HFFc6 (cell line): ENCODE results near the gene RBM26. TPM values are rescaled to one million over a fixed set of nuclear protein-coding genes. Genes with fewer than 3 reads are reported as not detected.

Source experiments
- DNase-seq: peaks from one replicate; pipeline ENCODE4 v3.0.0-alpha.2; 2018
- H3K27ac Mint-ChIP-seq: 2 replicates; pipeline ENCODE4 v1.8.0; 2020; ENCODE audit warnings: mild to moderate bottlenecking, mixed read lengths
- H3K27me3 Mint-ChIP-seq: 2 replicates; pipeline ENCODE4 v1.8.0; 2021; ENCODE audit warnings: mild to moderate bottlenecking, moderate library complexity, mixed read lengths; ENCODE audit not compliant: insufficient read depth
- H3K36me3 Mint-ChIP-seq: 2 replicates; pipeline ENCODE4 v1.8.0; 2021; ENCODE audit warnings: low read depth, mixed read lengths
- H3K4me1 Mint-ChIP-seq: 2 replicates; pipeline ENCODE4 v1.8.0; 2020; ENCODE audit warnings: low read depth, mixed read lengths
- H3K4me3 Mint-ChIP-seq: 2 replicates; pipeline ENCODE4 v1.8.0; 2020; ENCODE audit warnings: mild to moderate bottlenecking, moderate library complexity, mixed read lengths
- H3K9me3 Mint-ChIP-seq: 2 replicates; pipeline ENCODE4 v1.8.0; 2020; ENCODE audit warnings: mild to moderate bottlenecking, mixed read lengths
- CTCF ChIP-seq: fragments of 200-600 bp; sonication (generic); IDR thresholded peaks from 2 replicates; pipeline ENCODE4 v1.5.0; 2021; ENCODE audit warnings: antibody characterized with exemption, mild to moderate bottlenecking
- total RNA-seq, 6 experiments: library from RNA; stranded (reverse); fragmentation: NEBNext Ultra II Directional; extraction: Animal tissue kit (Norgen Biotek cat#: 25700); gene quantifications; 2 replicates in 1 of 6; 3 replicates in 5 of 6; pipeline ENCODE4 v1.2.3, GENCODE V29; 2021

Gene RBM26
- total RNA-seq, 6 experiments from 2014 or later, result 28.5 to 37.6 (median 33.3) TPM

DNA sequence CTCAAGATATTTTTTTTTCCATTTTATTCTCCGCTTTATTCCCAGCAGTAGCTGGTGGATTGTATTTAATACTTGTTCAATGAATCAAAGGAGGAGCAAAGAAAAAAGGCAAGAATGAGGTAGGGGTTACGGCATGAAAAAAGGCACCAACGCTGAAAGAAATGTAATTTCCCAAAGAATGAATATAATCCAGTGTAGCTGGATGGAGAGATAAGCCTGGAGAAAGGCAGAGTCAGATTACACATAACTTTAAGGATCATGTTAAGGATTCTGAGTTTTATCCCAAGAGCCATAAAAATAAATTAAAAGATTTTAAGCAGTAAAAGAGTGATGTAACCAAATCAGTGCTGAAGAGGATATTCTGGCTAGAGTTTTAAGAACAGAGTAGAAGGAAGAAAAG is 67.7 kb downstream of the RBM26 start:
- TF ChIP-seq CTCF, result no peak
- H3K36me3 Mint-ChIP-seq, result peaks cover 28% of the 10 kb centered on the region
- no peak overlapping the region for H3K4me3 Mint-ChIP-seq
- H3K27ac Mint-ChIP-seq, result no peak overlapping the region
- H3K9me3 Mint-ChIP-seq, result no peaks in the 10 kb centered on the region
- no peaks in the 10 kb centered on the region for H3K27me3 Mint-ChIP-seq
- no peak for DNase-seq
- H3K4me1 Mint-ChIP-seq, result no peaks in the 10 kb centered on the region

DNA sequence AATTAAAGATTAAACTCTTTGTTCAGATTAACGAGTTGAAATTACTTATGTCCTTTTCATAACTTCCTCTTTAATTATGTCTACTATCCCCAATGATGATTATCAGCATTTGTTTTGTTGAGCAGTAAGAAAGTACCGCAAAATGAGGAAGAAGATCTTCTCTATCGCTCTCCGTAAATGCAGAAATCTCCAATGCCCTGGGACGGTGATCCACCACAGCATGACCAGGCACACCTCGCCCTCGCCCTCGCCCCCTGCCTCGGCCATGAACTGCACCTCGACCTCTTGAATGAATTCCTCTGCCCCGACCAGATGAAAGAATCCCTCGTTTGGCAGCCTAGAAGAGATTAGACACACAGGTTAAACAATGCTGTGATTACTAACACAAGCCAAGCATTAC is 69.1 kb downstream of the RBM26 start:
- Mint-ChIP-seq H3K27me3 (no peaks in the 10 kb centered on the region), H3K36me3 (peaks cover 33% of the 10 kb centered on the region)

GRCh38 chr13:79328510-79328909 is 77.5 kb downstream of the RBM26 start:
- DNase-seq, result no peak
- no peak for TF ChIP-seq CTCF
- Mint-ChIP-seq H3K27ac (no peak overlapping the region), H3K4me1 (no peaks in the 10 kb centered on the region), H3K27me3 (no peaks in the 10 kb centered on the region), H3K36me3 (peaks cover 16% of the 10 kb centered on the region), H3K4me3 (no peak overlapping the region), H3K9me3 (no peaks in the 10 kb centered on the region)

More for the DNA sequence above, 69.1 kb downstream of the RBM26 start:
- no peak for TF ChIP-seq CTCF
- no peaks in the 10 kb centered on the region for H3K4me1 Mint-ChIP-seq
- 0 out of 2 replicates have a peak overlapping the region, but pooled peaks have one; percentile 10 for H3K27ac Mint-ChIP-seq
- no peaks in the 10 kb centered on the region for H3K9me3 Mint-ChIP-seq
- no peak overlapping the region for H3K4me3 Mint-ChIP-seq
- no peak for DNase-seq

GRCh38 chr13:79320433-79320832 is 85.6 kb downstream of the RBM26 start:
- no peak for TF ChIP-seq CTCF
- DNase-seq, result no peak
- H3K36me3 Mint-ChIP-seq, result peaks cover 39% of the 10 kb centered on the region
- no peak overlapping the region for H3K27ac Mint-ChIP-seq
- no peaks in the 10 kb centered on the region for H3K27me3 Mint-ChIP-seq
- no peak overlapping the region for H3K4me3 Mint-ChIP-seq
- H3K9me3 Mint-ChIP-seq, result no peaks in the 10 kb centered on the region
- H3K4me1 Mint-ChIP-seq, result no peaks in the 10 kb centered on the region

GRCh38 chr13:79318664-79319063 is 87.4 kb downstream of the RBM26 start:
- Mint-ChIP-seq H3K4me3 (no peak overlapping the region), H3K27ac (no peak overlapping the region), H3K4me1 (no peaks in the 10 kb centered on the region), H3K27me3 (no peaks in the 10 kb centered on the region), H3K36me3 (peaks cover 43% of the 10 kb centered on the region), H3K9me3 (no peaks in the 10 kb centered on the region)
- no peak for DNase-seq
- TF ChIP-seq CTCF, result no peak

- Mint-ChIP-seq H3K4me3 (no peak overlapping the region), H3K36me3 (peaks cover 43% of the 10 kb centered on the region), H3K9me3 (no peaks in the 10 kb centered on the region)
These were observed 88.2 kb downstream of the RBM26 start for GRCh38 chr13:79317856-79318255.

More at GRCh38 chr13:79317856-79318255, 88.2 kb downstream of the RBM26 start:
- TF ChIP-seq CTCF, result no peak
- no peak overlapping the region for H3K27ac Mint-ChIP-seq
- no peak for DNase-seq
- H3K27me3 Mint-ChIP-seq, result no peaks in the 10 kb centered on the region
- no peaks in the 10 kb centered on the region for H3K4me1 Mint-ChIP-seq
